NCI-H146 (cell line): Measurements from ENCODE around the gene SYS1.

Source experiments
- DNase-seq: peaks from one replicate; lab custom pipeline; 2025; lab: John Stamatoyannopoulos, UW

The SYS1 gene

GRCh38 chr20:45387274-45387673, 24.3 kb downstream of the SYS1 start:
- DNase-seq, result no peak

- DNase-seq, result no peak
Measured at GRCh38 chr20:45390931-45391330, 28.0 kb downstream of the SYS1 start.

- DNase-seq, result no peak
Measured at GRCh38 chr20:45391559-45391958, 28.6 kb downstream of the SYS1 start.

- DNase-seq, result no peak
Measured at GRCh38 chr20:45392733-45393132, 29.8 kb downstream of the SYS1 start.

- DNase-seq, result no peak
Measured at GRCh38 chr20:45394221-45395113, 31.5 kb downstream of the SYS1 start.

- DNase-seq, result no peak
Measured at GRCh38 chr20:45395114-45395415, 32.1 kb downstream of the SYS1 start.

GRCh38 chr20:45399018-45399417, 36.1 kb downstream of the SYS1 start:
- DNase-seq, result no peak

- no peak for DNase-seq
Measured at GRCh38 chr20:45400346-45401031, 37.5 kb downstream of the SYS1 start.

- no peak for DNase-seq
Measured at GRCh38 chr20:45402946-45403345, 40.0 kb downstream of the SYS1 start.

- peak; percentile 54 for DNase-seq
Measured at GRCh38 chr20:45404438-45404837, 41.5 kb downstream of the SYS1 start.

- peak; percentile 54 for DNase-seq
Measured at GRCh38 chr20:45405571-45406259, 42.8 kb downstream of the SYS1 start.

- DNase-seq, result peak; percentile 78
Measured at GRCh38 chr20:45406260-45407066, 43.5 kb downstream of the SYS1 start.

- peak; percentile 57 for DNase-seq
Measured at GRCh38 chr20:45407067-45407745, 44.2 kb downstream of the SYS1 start.

GRCh38 chr20:45407783-45408645, 45.1 kb downstream of the SYS1 start, which contains the start of gene DBNDD2:
TSS of gene DBNDD2 (plus strand) at chr20:45408289. CDS start at chr20:45408468, 179 bp downstream.
- no peak for DNase-seq

- no peak for DNase-seq
Measured at GRCh38 chr20:45408646-45409213, 45.8 kb downstream of the SYS1 start.

GRCh38 chr20:45409521-45410272, 46.7 kb downstream of the SYS1 start:
- no peak for DNase-seq

- DNase-seq, result no peak
Measured at GRCh38 chr20:45410887-45411286, 47.9 kb downstream of the SYS1 start.

- no peak for DNase-seq
Measured at GRCh38 chr20:45412653-45413052, 49.7 kb downstream of the SYS1 start.

- DNase-seq, result no peak
Measured at GRCh38 chr20:45413479-45413878, 50.5 kb downstream of the SYS1 start.
